HG02678 (cell line): Measurements from ENCODE around the gene UNC5C.
"Not testable (repeated sequence)": the region's sequence is repeated elsewhere in the genome, so short reads cannot be mapped to it uniquely, and the experiment has no call there.

Experiments used
- ATAC-seq: cut with Tn5 transposase; IDR thresholded peaks from one replicate; pipeline ENCODE4 v1.9.1; 2021; ENCODE audit warnings: mild to moderate bottlenecking, moderate library complexity; ENCODE audit not compliant: unreplicated experiment

The UNC5C gene

GRCh38 chr4:95141361-95141760 is 407.4 kb downstream of the UNC5C start:
- no peak for ATAC-seq

GRCh38 chr4:95139424-95139823 is 409.3 kb downstream of the UNC5C start:
- ATAC-seq = not testable (repeated sequence)

GRCh38 chr4:95134016-95134415 is 414.8 kb downstream of the UNC5C start:
- ATAC-seq = not testable (repeated sequence)

DNA sequence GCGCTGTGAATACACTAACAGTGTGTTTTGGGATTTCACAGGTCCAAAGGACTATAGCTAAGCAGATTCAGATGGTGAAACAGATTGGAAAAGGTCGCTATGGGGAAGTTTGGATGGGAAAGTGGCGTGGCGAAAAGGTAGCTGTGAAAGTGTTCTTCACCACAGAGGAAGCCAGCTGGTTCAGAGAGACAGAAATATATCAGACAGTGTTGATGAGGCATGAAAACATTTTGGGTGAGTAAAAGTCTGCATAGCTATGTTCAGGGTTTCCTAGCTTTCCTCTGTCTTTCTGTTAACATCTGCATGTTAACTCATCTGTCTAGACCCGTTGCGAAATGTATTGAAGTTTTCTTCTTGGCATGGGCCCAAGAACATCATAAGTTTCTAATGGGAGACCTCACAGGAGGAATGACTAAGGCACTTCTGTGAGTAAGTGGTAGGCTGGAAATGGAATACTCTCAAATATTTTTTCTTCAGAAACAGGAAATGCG is 418.9 kb downstream of the UNC5C start:
- no peak for ATAC-seq

GRCh38 chr4:95129031-95129430 is 419.7 kb downstream of the UNC5C start:
- no peak for ATAC-seq

DNA sequence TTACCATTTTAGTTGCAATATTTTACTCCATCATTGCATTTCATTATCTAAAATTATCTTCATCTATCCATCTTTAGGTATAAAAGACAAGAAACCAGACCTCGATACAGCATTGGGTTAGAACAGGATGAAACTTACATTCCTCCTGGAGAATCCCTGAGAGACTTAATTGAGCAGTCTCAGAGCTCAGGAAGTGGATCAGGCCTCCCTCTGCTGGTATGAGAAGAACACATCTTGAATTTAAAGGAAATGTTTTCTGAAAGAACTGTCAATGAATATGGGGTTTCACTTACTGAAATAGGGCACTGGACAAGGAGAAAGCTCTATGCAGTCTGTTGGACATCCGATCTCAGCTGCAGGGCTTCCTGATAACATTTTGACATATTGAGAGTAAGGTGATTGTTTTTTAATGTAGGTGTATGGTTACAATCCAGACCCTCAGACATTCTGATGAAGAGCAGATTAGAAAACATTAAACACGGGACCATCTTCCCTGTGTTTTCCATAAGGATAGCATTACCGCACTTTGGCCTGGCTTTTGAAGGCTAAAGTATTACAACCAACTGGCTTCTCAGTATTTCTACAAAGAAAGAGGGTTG is 423.8 kb downstream of the UNC5C start:
- no peak for ATAC-seq

GRCh38 chr4:95122001-95122400 is 426.8 kb downstream of the UNC5C start:
- no peak for ATAC-seq

- no peak for ATAC-seq
Observed at GRCh38 chr4:95120456-95120855, 428.3 kb downstream of the UNC5C start.

DNA sequence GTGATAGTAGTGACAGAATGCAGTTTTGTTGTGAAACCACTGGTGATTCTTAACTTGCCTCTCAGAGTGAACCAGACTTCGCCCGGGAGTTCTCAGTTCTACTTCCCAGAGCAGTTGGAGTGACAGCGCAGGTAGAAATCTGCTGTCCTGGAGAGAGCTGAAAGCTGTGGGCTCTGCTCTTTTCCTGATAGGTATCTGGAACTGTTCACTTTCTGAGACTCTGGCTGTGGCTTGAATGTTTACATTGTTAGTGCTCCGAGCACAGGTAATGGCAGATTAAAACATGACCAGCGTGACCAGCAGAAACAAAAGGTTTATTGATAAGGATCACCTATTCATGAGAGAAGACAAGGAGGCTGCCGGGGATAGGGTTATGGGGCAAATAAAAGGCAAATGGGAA is 430.3 kb downstream of the UNC5C start:
- no peak for ATAC-seq

- no peak for ATAC-seq
Observed at GRCh38 chr4:95114521-95114920, 434.3 kb downstream of the UNC5C start.
